ELF-1 (cell line): Measurements from ENCODE around the gene LBX1.

Experiments used
- DNase-seq: peaks from one replicate; pipeline ENCODE4 v3.0.0-alpha.2; 2016; ENCODE audit warnings: low read depth, low spot score

LBX1 gene, protein sequence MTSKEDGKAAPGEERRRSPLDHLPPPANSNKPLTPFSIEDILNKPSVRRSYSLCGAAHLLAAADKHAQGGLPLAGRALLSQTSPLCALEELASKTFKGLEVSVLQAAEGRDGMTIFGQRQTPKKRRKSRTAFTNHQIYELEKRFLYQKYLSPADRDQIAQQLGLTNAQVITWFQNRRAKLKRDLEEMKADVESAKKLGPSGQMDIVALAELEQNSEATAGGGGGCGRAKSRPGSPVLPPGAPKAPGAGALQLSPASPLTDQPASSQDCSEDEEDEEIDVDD

DNA sequence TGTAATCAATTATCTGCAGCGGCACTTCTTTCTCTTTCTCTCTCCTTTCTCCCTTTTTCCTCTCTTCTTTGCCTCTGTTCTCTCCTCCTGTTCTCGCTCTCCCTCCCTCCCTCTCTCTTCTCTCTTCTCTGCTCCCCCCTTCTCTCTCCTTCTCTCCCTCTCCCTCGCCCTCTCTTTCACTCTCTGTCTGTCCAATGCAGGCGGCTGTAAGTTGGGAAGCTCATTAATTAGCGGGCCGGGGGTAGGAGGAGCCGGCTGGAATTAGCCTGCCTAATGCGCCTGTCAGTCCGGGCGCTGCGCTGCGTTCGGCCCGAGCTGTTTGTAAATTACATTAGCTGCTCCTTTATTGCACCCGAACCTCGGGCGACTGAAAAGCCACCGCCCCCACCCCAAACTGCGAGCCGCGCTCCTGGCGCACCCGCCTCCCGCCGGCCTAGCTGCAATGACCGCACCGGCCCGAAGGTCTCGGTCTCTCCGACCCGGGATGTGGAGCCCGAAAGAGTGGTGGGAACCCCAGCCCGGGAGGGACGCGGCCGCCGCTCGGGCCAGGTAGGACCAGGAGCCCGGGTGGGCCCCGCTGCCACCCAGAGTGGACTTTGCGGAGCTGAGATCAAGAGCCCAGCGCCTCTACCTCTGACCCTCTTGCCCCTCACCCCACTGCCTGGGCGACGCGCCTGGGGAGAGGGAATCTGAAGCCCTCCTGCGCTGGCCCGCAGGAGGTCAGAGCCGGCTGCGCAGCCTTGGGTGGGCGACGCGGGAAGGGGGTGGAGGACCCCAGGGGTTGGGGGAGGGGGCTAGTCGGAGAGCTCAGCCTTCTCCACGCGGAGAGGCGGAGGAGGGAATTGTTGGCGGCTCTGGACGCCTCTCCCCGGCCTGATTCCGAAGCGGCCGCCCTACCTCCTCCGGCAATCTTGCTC is at the start of gene LBX1:
Gene LBX1 (minus strand): TSS at position 198 of the 917 bp plus-strand sequence. CDS start 648 bp downstream, outside the sequence.
- peak; percentile 50 for DNase-seq

DNA sequence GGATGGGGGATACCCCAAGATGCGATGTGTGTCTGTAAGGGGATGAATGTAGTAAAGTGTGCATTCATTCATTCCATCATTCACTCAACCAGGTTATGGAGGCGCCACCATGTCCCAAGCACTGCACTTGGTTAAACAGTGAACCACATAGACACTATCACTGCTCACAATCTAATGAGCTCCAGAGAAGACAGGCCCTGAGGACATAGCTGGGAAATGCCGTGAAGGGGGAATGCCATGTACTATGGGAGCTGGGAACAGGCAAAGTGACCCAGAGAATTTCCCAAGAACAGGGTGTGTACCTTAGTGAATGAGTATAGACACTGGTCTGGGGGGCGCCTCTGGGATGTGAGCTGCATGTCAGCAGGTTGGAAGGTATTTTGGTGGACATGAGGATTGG is 44.5 kb upstream of the LBX1 start:
- no peak for DNase-seq

DNA sequence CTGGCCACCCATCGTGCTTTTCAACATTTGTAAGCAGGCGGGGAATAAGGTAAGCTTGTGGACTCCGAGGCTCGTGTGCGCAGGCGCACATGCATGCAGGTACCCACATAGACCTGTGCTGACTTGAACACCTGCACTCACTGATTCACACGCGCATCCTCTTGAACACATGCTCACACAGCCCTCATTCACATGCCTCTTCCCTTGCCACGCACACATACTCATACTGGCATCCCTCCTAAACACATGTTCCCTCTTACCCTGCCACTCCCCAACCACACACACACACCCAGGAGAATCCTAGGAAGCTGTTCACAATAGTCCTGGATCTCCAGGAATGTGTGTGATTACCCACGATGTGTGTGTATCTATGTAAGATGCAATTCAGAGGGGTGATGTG is 44.1 kb upstream of the LBX1 start:
- DNase-seq, result no peak

DNA sequence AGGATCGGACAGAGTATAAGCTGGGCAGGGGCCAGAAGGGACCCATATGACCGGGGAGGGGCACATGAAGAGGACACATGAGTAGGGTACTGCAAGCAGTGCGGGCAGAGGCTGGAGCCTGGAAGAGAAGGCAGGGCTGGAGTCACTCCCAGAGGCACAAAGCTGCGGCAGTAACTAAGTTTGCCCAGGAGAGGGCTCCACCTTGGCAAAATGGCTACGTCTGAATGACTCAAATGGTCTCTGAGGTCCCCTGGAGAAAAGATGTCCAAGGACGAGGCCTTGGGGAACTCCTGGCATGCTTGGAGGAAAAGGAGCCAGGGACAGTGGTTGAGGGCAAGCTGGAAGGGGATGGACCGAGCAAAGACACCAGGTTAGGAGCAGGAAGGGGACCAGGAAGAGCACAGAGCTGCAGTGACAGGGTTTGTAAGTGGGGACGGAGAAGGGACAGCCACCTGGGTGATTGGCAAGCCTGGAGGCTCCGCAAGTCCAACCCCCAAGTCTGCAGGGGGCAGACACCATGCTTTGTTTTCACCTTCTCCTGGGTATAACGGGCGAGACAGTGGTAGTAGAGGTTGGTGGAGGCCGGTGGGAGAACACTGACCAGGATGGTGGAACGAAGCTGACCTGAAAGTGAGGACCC is 43.1 kb upstream of the LBX1 start:
- DNase-seq, result peak; percentile 91

DNA sequence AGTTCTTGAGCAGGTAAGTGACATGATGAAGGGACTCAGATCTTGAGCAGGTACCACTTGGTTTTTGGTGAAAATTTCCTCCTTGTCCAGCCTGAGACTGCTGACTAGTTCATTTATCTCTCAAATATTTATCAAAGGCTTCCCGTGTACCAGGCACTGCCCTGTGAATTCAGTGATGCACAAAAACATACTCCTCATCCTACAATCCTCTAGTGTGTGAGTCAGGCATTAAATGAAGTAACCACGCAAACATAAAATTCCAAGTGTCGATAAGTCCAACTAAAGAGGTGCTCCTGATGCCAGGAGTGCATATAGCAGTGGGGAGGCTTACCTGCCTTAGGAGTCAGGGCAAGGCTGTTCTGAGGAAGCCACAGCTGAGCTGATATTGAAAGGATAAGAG is 41.5 kb upstream of the LBX1 start:
- no peak for DNase-seq

DNA sequence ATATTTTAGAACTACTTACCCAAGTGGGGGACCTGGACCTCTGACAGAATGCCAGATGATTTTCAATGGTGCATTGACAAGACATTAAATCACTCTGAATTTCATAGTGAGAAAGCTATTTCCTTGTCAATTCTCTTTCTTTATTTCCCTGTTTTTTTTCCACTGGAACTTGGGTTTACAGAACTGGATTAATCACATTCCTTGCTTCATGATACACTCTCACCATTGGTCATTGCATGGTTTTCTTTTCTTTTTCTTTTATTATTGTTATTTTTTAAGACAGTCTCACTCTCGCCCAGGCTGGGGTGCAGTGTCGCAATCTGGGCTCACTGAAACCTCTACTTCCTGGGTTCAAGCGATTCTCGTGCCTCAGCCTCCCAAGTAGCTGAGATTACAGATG is 38.5 kb upstream of the LBX1 start:
- DNase-seq, result no peak

DNA sequence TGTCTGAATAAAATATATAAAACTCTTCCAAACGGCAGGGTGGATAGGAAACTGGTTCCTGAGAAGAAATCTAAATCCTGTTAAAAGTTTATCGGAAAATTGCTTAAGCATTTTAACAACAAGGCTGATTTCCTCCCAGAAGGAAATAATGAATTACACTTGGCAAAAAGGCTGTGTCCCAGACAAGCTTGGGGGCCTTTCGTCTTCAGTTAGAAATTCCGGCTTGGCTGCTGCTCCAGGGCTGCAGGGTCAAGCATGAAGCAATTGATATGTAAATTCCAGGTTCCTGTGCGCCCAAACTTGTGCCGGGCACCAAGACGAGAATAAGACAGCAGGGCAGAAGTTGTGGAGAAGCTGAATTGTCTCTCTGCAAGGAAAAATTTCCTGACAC is 38.0 kb upstream of the LBX1 start:
- DNase-seq, result peak; percentile 66

DNA sequence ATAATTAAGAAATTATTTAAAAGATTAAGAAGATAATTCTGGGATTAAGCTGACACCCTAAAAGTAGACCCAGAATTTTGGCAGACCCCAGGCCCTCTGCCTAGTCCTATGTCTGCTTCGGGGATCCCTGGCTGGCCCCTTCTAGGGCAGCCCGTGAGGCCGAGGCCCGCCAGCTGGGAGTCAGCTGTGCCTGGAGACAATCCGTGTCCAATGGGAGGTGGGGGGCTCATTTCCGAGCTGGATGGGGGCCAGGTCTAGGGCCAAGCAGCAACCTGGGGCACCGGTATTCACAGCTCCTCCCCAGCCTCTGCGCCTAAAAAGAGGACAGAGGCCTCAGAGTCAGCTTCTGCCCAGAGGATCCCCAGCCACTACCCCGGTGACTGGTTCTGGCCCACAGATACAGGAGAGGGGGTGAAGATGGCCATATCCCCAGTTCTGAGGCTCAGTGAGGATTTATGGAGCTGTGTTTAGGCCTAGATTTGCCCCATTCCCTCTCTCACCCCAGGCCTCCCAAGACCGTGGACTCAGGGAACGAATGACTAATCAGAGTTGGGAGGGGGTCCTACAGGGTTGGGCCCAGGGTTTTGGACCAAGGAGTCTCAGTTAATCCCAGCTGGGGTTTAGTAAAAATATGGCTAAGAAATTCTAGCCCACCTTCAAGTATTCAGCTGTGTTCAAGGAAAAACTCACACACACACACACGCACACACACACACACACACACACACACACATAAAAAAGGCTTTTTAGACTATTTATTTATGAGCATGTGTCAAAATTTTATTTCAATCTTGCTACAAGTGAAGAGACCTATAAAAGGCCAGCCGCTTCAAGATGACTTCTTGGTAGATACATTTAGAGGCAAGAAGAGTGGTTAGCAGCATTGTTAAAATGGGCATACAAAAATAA is 37.4 kb upstream of the LBX1 start:
- no peak for DNase-seq

DNA sequence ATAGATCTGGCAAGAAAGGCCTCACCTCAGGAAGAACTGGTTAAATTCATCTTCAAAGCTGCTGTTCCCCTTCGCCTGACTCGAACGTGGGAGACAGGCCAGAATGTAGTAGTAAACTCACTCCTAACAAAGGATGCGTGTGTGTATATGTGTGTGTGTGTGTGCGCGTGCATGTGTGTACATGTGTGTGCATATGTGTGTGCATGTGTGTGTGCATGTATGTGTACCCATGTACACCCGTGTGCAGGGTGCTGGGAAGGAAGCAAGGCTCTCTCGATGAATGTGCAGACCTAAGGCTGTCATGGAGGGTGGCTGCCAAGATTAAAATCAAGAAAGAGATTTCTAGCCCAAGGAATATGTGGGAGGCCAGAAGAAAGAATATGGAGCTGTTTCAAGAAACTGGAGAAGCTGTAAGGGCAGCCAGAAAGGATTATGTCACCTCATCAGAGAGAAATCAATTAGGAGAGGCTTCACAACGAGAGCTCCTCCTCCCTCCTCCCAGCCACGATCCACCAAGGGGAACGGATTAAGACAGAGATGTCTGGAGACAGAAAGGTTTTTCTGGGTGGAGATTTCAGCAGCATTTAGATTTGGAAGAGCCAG is 34.0 kb upstream of the LBX1 start:
- DNase-seq, result no peak

DNA sequence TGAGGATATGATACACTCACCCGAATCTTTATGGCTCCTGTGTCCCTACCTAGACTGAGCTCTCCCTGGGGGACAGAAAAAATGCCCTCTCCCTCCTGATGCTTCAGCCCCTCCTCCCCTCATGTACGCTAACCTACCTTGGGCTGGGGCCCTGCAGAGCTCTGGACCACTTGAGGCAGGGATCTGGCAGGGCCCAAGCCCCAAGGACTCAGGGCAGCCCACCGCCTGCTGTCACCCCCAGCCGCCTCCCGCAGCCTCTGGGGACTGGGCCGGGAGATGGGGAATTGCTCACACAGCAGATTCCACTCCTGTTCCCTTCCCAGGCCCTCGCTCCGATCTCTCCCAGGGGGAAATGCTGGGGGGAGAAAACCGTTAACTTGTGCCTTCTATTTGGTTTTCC is 32.9 kb upstream of the LBX1 start:
- DNase-seq, result no peak

DNA sequence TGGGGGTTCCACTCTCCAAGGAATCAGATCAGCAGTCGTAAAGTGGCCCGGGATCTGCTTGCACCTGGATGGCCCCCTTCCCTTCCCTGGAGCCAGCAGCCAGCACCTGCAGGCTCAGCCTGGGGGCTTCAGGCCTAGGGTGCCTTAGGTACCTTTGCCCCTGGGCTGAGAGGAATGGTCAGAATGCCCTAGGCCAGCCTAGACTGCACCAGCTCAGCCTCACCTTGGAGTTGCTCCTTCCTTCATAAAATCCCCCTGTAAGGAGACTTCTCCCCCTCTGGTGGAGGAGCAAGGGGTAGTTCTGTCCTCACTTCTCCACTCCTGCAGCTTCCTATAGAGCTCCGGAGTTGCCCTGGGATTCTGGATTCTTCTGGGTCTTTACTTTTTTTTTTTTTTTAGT is 32.4 kb upstream of the LBX1 start:
- peak; percentile 57 for DNase-seq

DNA sequence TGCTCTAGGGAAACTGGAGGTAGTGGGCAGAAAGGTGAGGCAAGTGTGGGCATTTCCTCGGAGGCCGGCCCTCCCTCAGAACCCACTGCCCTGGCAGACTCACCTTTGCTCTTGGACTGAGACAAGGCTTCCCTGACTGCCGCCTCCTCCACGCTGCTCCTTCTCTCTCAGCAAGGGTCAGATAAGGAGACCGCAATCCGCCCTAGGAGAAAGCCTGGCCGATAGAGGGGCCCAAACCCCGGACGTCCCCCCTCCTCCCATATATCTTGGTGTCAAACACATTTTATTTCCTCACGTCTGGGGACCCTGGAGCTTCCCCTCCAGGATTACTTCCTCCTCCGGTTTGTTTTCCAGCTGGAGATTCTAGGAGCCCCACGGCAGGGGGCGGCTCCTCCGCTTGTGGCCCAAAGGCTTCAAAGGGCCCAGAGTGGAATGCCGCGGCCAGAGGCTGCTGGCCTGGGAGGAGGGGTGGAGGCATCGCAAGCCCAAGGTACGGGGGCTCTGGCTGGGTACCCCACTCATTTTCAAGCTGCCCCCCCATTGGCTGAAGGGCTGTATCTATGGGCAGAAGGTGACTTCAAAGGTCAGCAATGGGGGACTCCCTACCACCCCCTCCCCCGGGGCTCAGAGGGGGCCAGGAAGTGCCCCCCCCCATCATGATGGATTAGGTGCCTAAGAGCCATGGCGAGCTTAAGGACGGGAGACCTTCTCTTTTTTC is 31.7 kb upstream of the LBX1 start:
- DNase-seq, result peak; percentile 81

DNA sequence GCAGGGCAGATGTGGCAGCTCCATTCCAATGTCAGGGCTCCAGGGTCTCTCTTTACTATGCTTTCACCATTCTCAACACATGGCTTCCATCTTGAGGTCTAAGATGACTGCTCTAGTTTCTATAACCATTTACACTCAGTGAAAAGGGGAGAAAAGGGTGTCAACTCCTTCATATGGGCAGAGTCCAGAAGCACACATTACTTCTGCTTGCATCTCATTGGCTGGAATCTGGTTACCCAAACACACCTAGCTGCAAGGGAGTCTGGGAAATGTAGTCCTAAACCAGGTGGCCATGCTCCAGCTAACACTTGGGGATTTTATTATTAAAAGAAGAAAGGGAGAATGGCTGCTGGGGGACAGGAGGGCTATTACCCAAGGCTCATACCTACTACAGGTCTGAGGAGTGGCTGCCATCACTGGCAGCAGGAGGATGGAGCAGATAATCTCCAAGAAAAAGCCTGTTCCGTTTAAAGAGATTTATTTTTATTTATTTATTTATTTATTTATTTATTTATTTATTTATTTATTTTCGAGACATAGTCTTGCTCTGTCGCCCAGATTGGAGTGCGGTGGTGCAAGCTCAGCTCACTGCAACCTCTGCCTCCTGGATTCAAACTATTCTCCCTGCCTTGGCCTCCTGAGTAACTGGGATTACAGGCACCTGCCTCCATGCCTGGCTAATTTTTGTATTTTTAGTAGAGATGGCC is 29.1 kb upstream of the LBX1 start:
- no peak for DNase-seq

DNA sequence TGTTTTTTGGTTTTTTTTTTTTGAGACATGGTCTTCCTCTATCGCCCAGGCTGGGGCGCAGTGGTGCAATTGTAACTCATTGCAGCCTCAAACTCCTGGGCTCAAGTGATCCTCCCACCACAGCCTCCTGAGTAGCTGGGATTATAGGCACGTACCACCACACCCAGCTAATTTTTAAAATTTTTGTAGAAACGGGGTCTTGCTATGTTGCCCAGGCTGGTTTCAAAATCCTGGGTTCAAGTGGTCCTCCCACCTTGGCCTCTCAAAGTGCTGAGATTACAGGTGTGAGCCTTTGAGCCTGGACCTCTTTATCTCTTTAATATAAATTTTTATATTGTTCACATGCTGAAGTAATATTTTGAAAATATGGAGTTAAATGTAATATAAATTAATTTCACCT is 28.2 kb upstream of the LBX1 start:
- DNase-seq, result no peak

DNA sequence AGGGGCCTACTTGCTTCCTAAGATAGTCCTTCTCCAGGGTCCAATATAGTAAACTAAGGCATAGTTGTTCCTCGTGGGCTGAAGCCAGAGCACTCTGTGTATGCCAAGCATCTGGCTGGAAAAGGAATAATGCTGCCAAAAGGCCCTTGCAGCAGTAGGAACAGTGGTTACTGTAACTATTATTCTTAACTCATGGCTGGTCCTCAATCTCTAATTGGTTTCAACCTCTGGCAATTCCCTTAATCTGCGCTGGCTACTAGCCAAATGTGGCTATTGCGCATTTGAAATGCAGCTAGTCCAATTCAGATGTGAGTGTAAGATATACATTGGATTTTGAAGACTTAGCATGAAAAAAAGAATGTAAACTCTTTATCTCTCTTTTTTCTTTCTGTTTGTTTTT is 27.8 kb upstream of the LBX1 start:
- no peak for DNase-seq

DNA sequence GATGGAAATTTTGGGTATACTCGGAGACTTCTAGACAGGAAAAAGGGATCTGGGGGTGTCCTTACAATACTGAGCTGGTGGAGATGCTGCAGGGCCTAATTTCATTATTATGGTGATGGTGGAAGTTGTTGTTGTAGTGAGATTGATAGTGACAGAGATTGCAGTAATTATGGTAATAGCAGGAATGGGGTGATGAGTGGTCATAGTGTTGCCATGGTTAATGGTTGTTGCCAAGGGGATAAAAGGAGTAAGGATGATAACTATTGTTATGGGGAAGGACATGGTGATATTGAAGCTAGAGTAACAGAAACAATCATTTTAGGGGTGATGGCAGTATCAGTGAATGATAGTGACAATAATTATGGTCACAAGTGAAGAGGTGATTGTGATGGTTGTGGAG is 27.1 kb upstream of the LBX1 start:
- no peak for DNase-seq

DNA sequence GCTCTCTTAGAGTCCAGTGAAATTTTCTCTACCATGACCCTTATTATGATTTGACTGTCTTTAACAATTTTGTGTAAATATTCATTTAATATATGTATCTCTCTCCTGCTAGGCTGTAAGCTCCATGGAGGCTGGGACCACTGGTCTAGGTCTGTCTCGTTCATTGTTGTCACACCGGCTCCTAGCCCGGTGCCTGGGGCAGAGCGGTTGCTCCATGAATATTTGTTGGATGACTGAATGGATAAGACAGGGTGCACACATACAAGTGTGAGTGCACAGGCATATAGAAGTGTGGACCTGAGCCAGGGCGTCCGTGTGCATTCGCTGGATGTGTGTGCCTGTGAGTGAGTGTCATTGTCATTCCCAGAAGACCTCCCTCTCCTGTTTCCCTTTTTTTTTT is 20.9 kb upstream of the LBX1 start:
- no peak for DNase-seq

DNA sequence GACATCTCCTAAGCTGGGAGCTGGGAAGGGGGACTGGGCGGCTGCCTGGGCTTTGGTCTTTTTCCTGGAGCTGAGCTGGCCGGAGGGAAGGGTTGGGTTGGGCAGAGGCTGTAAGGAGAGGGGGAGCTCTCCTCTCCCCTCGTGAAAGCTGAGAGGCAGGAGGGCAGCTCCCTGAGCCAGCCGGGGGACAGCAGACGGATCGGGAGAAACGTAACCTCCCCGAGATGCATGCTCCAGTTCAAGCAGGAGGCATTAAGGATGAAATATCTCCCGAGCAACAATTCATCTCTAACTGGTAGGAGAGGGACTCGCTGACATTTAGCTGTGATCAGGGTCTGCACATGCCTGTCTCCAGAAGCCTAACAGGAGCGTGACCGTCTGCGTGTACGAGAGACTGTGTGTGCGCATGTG is 19.9 kb upstream of the LBX1 start:
- no peak for DNase-seq

DNA sequence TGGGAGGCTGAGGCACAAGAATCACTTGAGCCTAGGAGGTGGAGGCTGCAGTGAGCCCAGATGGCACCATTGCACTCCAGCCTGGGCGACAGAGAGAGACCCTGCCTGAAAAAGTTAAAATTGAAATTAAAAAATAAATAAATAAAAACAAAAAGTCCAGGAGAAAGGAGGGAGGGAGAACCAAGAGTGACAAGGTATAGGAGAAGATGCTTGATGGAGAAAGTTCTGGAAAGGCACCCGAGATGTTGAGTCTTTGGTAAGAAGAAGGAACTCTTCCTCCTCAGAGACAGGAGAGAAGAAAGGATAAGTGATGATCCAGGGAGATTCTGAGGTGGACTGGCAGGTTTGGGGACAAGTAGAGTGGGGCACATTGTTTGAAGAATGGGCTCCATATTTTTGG is 17.4 kb upstream of the LBX1 start:
- DNase-seq, result no peak
